HCT116 (cell line): Measurements from ENCODE around the gene ATRIP. TPM values are rescaled to one million over a fixed set of nuclear protein-coding genes. Genes with fewer than 3 reads are reported as not detected.
"Not testable (repeated sequence)": the region's sequence is repeated elsewhere in the genome, so short reads cannot be mapped to it uniquely, and the experiment has no call there.

Source experiments
- ATAC-seq: fragments of 200-7000 bp; cut with Tn5 transposase; 2 replicates; pipeline ENCODE4 v1.9.1; 2020; ENCODE audit warnings: mild to moderate bottlenecking, moderate library complexity
- BruUV-seq: library from RNA; stranded (reverse); fragments of 400-500 nt; replicated peaks from 2 replicates; lab custom pipeline; 2021; lab: Mats Ljungman, UMichigan
- CTCF ChIA-PET: fragments of 300-600 bp; sonication (Branson Sonifier 250); formaldehyde crosslinking; loops from one replicate; lab custom pipeline; 2021; ENCODE audit warnings: antibody characterized with exemption; lab: Charles Lee
- POLR2A ChIA-PET: fragments of 300-600, 350-600 bp; sonication (Branson Sonifier 250); formaldehyde crosslinking; loops from one replicate; lab custom pipeline; 2021; ENCODE audit warnings: antibody characterized with exemption; lab: Charles Lee
- RAD21 ChIA-PET, 2 experiments: fragments of 300-600 bp; sonication (Branson Sonifier 250); formaldehyde crosslinking; loops; one replicate each; lab custom pipeline; 2023; ENCODE audit warnings: low total read pairs in 2 of 2; ENCODE audit not compliant: uncharacterized antibody in 2 of 2, unreplicated experiment in 2 of 2, low non-redundant PET in 1 of 2; lab: Charles Lee
- DNase-seq: peaks from one replicate; pipeline ENCODE4 v3.0.0-alpha.2; 2010; ENCODE audit warnings: low read depth, low spot score
- H2AFZ ChIP-seq: fragments of 200-600 bp; shearing (Covaris generic), sonication (generic); 2 replicates; pipeline ENCODE4 v1.6.1; 2017; ENCODE audit warnings: low read depth, mixed run types, mixed read lengths, antibody characterized with exemption, low read length; ENCODE audit not compliant: poor library complexity, severe bottlenecking
- H3K27ac ChIP-seq: 2 replicates; pipeline ENCODE4 v1.5.1; 2012; ENCODE audit warnings: low read depth, low read length
- H3K27me3 ChIP-seq: fragments of 200-600 bp; sonication (generic); 2 replicates; pipeline ENCODE4 v1.6.1; 2016; ENCODE audit warnings: mixed run types, low read length, mixed read lengths; ENCODE audit not compliant: insufficient read depth
- H3K36me3 ChIP-seq, 2 experiments: fragments of 200-500 bp in 1 of 2; fragments of 200-600 bp in 1 of 2; sonication (Bioruptor generic) in 1 of 2; sonication (generic) in 1 of 2; 2 replicates each; pipeline versions ENCODE4 v1.5.1 to v1.6.1; 2014 to 2016; ENCODE audit warnings: low read length in 2 of 2, inconsistent platforms in 1 of 2, mixed read lengths in 1 of 2, mixed run types in 1 of 2; ENCODE audit not compliant: insufficient read depth in 2 of 2, control insufficient read depth in 1 of 2
- H3K4me1 ChIP-seq, 2 experiments: fragments of 200-600 bp in 1 of 2; sonication (generic) in 1 of 2; 2 replicates each; pipeline versions ENCODE4 v1.5.1 to v1.6.1; 2012 to 2017; ENCODE audit warnings: low read length in 2 of 2, inconsistent platforms in 1 of 2, mild to moderate bottlenecking in 1 of 2, mixed read lengths in 1 of 2, mixed run types in 1 of 2, moderate library complexity in 1 of 2; ENCODE audit not compliant: insufficient read depth in 2 of 2, control insufficient read depth in 1 of 2
- H3K4me2 ChIP-seq: fragments of 200-600 bp; sonication (generic); 2 replicates; pipeline ENCODE4 v1.6.1; 2017; ENCODE audit warnings: mixed run types, low read length, mixed read lengths
- H3K4me3 ChIP-seq, 2 experiments: fragments of 200-600 bp in 1 of 2; sonication (generic) in 1 of 2; replicated peaks in 1 of 2; 2 replicates each; pipeline ENCODE4 v1.5.1; 2011 to 2016; ENCODE audit warnings: low read length in 2 of 2, control low read depth in 1 of 2, low read depth in 1 of 2, mild to moderate bottlenecking in 1 of 2, mixed read lengths in 1 of 2, mixed run types in 1 of 2
- H3K79me2 ChIP-seq: fragments of 200-600 bp; sonication (generic); 2 replicates; pipeline ENCODE4 v1.6.1; 2017; ENCODE audit warnings: mild to moderate bottlenecking, mixed run types, low read length, moderate library complexity, mixed read lengths; ENCODE audit not compliant: insufficient read depth
- H3K9ac ChIP-seq: fragments of 200-600 bp; sonication (generic); 2 replicates; pipeline ENCODE4 v1.6.1; 2016; ENCODE audit warnings: low read length, mixed read lengths
- H3K9me2 ChIP-seq: fragments of 200-600 bp; sonication (generic), shearing (Covaris generic); 2 replicates; pipeline ENCODE4 v1.6.1; 2017; ENCODE audit warnings: mixed run types, mild to moderate bottlenecking, moderate library complexity; ENCODE audit not compliant: insufficient read depth
- H3K9me3 ChIP-seq, 2 experiments: fragments of 200-500 bp in 1 of 2; fragments of 200-600 bp in 1 of 2; sonication (Bioruptor generic) in 1 of 2; sonication (generic) in 1 of 2; 2 replicates each; pipeline ENCODE4 v1.6.1; 2014 to 2017; ENCODE audit warnings: low read length in 2 of 2, mixed read lengths in 2 of 2, inconsistent platforms in 1 of 2, low read depth in 1 of 2, mild to moderate bottlenecking in 1 of 2, mixed run types in 1 of 2, moderate library complexity in 1 of 2; ENCODE audit not compliant: control insufficient read depth in 1 of 2, insufficient read depth in 1 of 2
- H4K20me1 ChIP-seq: fragments of 200-600 bp; sonication (generic), shearing (Covaris generic); 2 replicates; pipeline ENCODE4 v1.6.1; 2017; ENCODE audit warnings: mixed run types, mild to moderate bottlenecking, moderate library complexity; ENCODE audit not compliant: insufficient read depth
- CBX3 ChIP-seq: IDR thresholded peaks from 2 replicates; pipeline ENCODE4 v1.6.1; 2012; ENCODE audit warnings: low read depth
- CEBPB ChIP-seq: IDR thresholded peaks from 2 replicates; pipeline ENCODE4 v1.6.1; 2012; ENCODE audit warnings: low read depth
- JUND ChIP-seq: IDR thresholded peaks from 2 replicates; pipeline ENCODE4 v1.6.1; 2012
- POLR2A ChIP-seq: IDR thresholded peaks from 2 replicates; pipeline ENCODE4 v1.7.0; 2011; ENCODE audit warnings: borderline replicate concordance; ENCODE audit not compliant: insufficient read depth, insufficient read length; ENCODE audit errors: extremely low read depth
- POLR2AphosphoS5 ChIP-seq: IDR thresholded peaks from 2 replicates; pipeline ENCODE4 v1.6.1; 2011; ENCODE audit warnings: mild to moderate bottlenecking, low read depth, low read length, moderate library complexity
- RAD21 ChIP-seq: IDR thresholded peaks from 2 replicates; pipeline ENCODE4 v1.6.1; 2012; ENCODE audit warnings: low read depth, mild to moderate bottlenecking
- REST ChIP-seq: IDR thresholded peaks from 2 replicates; pipeline ENCODE4 v1.6.1; 2012; ENCODE audit warnings: low read depth
- SIN3A ChIP-seq: IDR thresholded peaks from 2 replicates; pipeline ENCODE4 v1.6.1; 2012; ENCODE audit warnings: low read depth
- SP1 ChIP-seq: IDR thresholded peaks from 2 replicates; pipeline ENCODE4 v1.6.1; 2012; ENCODE audit warnings: low read depth
- TCF7L2 ChIP-seq: IDR thresholded peaks from 2 replicates; pipeline ENCODE4 v1.7.0; 2011; ENCODE audit warnings: borderline replicate concordance, inconsistent platforms; ENCODE audit not compliant: insufficient read depth, insufficient read length; ENCODE audit errors: extremely low read depth
- YY1 ChIP-seq: IDR thresholded peaks from 2 replicates; pipeline ENCODE4 v1.6.1; 2011; ENCODE audit warnings: low read length, low read depth, moderate library complexity, mild to moderate bottlenecking; ENCODE audit not compliant: insufficient replicate concordance; ENCODE audit errors: extremely low read depth
- ZBTB33 ChIP-seq: IDR thresholded peaks from 2 replicates; pipeline ENCODE4 v1.6.1; 2011; ENCODE audit warnings: mild to moderate bottlenecking, low read length, moderate library complexity; ENCODE audit not compliant: insufficient replicate concordance; ENCODE audit errors: extremely low read depth
- intact Hi-C: fragments of 100-400 bp; cut with micrococcal nuclease; formaldehyde crosslinking; loops from 2 replicates; pipeline ENCODE4 v1.10.0; 2022
- total RNA-seq: library from RNA; stranded (reverse); gene quantifications from one replicate; pipeline ENCODE4 v1.2.1, GENCODE V29; 2021; ENCODE audit not compliant: unreplicated experiment

Gene ATRIP
- total RNA-seq, 1 experiment from 2014 or later = 15.6 TPM

- not testable (repeated sequence) for H3K9me2 ChIP-seq, H2AFZ ChIP-seq, H4K20me1 ChIP-seq, DNase-seq, H3K79me2 ChIP-seq, H3K36me3 ChIP-seq, BruUV-seq, ATAC-seq, H3K9me3 ChIP-seq, H3K27me3 ChIP-seq, H3K4me3 ChIP-seq
- CTCF ChIA-PET = interaction anchor here (0.6 to 8.0 kb wide), 27 partner anchors 10 to 620 kb away, joined by 3 to 386 read pairs (median 5); partner anchors contain the start of genes ATRIP, CCDC51, NCKIPSD and NDUFAF3
- intact Hi-C loops = loop anchor here (1.0 to 2.0 kb wide), 3 partner anchors 35 to 147 kb away; no protein-coding TSS in a partner anchor
- peak overlapping the region; percentile 58 for H3K4me2 ChIP-seq
- RAD21 ChIA-PET = interaction anchor here (0.7 to 4.1 kb wide), 11 partner anchors 32 to 233 kb away, joined by 3 to 59 read pairs (median 6); partner anchors contain the start of gene SLC26A6 (in 1 of the 2)
- POLR2A ChIA-PET = interaction anchor here (0.9 to 1.7 kb wide), 3 partner anchors 31 to 38 kb away, joined by 4 to 22 read pairs (median 7); partner anchors contain the start of genes CCDC51 and TMA7
- peak overlapping the region; percentile 64; the same call in 1 of the 2 replicates for H3K27ac ChIP-seq
- H3K4me1 ChIP-seq = peaks cover 14 to 39% of the 10 kb centered on the region in 2 experiments
- peak overlapping the region; percentile 23; the same call in 1 of the 2 replicates for H3K9ac ChIP-seq
These were observed 45.1 kb upstream of the ATRIP start for GRCh38 chr3:48401434-48401901.

- ChIA-PET POLR2A (no interaction called here), CTCF (interaction anchor here (1.8 to 8.0 kb wide), 2 partner anchors 33 to 156 kb away, joined by 11 to 386 read pairs; no protein-coding TSS in a partner anchor), RAD21 (interaction anchor here (1.8 to 4.1 kb wide), 3 partner anchors 31 to 34 kb away, joined by 23 to 59 read pairs (median 54); no protein-coding TSS in a partner anchor)
- peak overlapping the region; percentile 23 for H3K9ac ChIP-seq
- peak; percentile 46 for DNase-seq
- peaks cover 14 to 39% of the 10 kb centered on the region in 2 experiments for H3K4me1 ChIP-seq
- H3K79me2 ChIP-seq = no peaks in the 10 kb centered on the region
- H3K27me3 ChIP-seq = no peaks in the 10 kb centered on the region
- H2AFZ ChIP-seq = no peak overlapping the region
- H4K20me1 ChIP-seq = no peaks in the 10 kb centered on the region
- intact Hi-C loops = no loop called here
- no peak overlapping the region for H3K4me3 ChIP-seq
- no peaks in the 10 kb centered on the region for H3K9me2 ChIP-seq
- H3K4me2 ChIP-seq = peak overlapping the region; percentile 58
- H3K27ac ChIP-seq = peak overlapping the region; percentile 64
- peaks cover 0 to 2% of the 10 kb centered on the region in 2 experiments; a peak in 1 of 4 replicates for H3K36me3 ChIP-seq
- no TSS peak for BruUV-seq
- peak; percentile 65 for ATAC-seq
- no peaks in the 10 kb centered on the region for H3K9me3 ChIP-seq
- TF ChIP-seq JUND (peak; percentile 70), ZBTB33 (no peak), SP1 (peak; percentile 38; the same call in 1 of the 2 replicates), YY1 (no peak), RAD21 (no peak), POLR2AphosphoS5 (no peak), TCF7L2 (peak; percentile 43), POLR2A (no peak), REST (no peak), CBX3 (no peak), SIN3A (no peak), CEBPB (no peak)
These were observed 44.2 kb upstream of the ATRIP start for GRCh38 chr3:48402281-48402732.
